NT2/D1 (cell line): ENCODE data around the gene HMGCLL1.

Source experiments
- SUZ12 ChIP-seq: IDR thresholded peaks from 2 replicates; pipeline ENCODE4 v1.6.1; 2011; ENCODE audit not compliant: insufficient read length, insufficient read depth; ENCODE audit errors: extremely low read depth
- ZNF274 ChIP-seq: IDR thresholded peaks from 2 replicates; pipeline ENCODE4 v1.6.1; 2011; ENCODE audit warnings: mild to moderate bottlenecking, low read depth, low read length

DNA sequence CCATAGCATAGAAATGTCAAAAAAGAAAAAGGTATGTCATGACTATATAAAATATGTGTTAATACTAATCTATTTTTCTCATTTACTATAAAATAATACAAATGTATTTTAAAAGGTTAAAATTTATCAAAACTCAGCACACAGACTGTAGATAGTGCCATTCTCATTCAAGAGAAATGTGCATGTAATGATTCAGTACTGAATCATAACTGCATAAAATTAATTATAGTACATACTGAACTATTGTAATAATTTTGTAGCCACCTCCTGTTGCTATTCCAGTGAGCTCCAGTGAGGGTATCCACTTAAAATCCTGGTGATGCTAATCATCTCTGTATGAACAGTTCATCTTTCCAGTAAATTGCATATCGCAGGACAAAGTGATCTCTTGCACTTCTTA lies 82.8 kb downstream of the HMGCLL1 start:
- TF ChIP-seq SUZ12 (no peak), ZNF274 (no peak)
